Measurements from ENCODE around the gene BGN. TPM values are rescaled to one million over a fixed set of nuclear protein-coding genes. Genes with fewer than 3 reads are reported as not detected.

BGN gene
- total RNA-seq, 1 donor from 2014 or later = 0.98 TPM

- Mint-ChIP-seq H3K27ac (no peak overlapping the region), H3K36me3 (ENCODE audit: insufficient read depth) (peaks cover 1% of the 10 kb centered on the region), H3K4me3 (ENCODE audit: low read depth) (no peak overlapping the region), H3K9me3 (ENCODE audit: low read depth) (no peaks in the 10 kb centered on the region), H3K4me1 (ENCODE audit: low read depth) (no peaks in the 10 kb centered on the region), H3K27me3 (no peaks in the 10 kb centered on the region)
- DNase-seq (ENCODE audit: low spot score, unreplicated experiment) = no peak
- TF ChIP-seq CTCF (IDR thresholded peaks at IDR 0.05; ENCODE audit: unreplicated experiment) = no peak
Measured at GRCh38 chrX:153446950-153447580, 47.7 kb upstream of the BGN start.

GRCh38 chrX:153447581-153447960 is 47.2 kb upstream of the BGN start:
- TF ChIP-seq CTCF (IDR thresholded peaks at IDR 0.05; ENCODE audit: unreplicated experiment) = no peak
- Mint-ChIP-seq H3K9me3 (ENCODE audit: low read depth) (no peaks in the 10 kb centered on the region), H3K4me3 (ENCODE audit: low read depth) (no peak overlapping the region), H3K36me3 (ENCODE audit: insufficient read depth) (peaks cover 1% of the 10 kb centered on the region), H3K27me3 (no peaks in the 10 kb centered on the region), H3K27ac (no peak overlapping the region), H3K4me1 (ENCODE audit: low read depth) (no peaks in the 10 kb centered on the region)
- DNase-seq (ENCODE audit: low spot score, unreplicated experiment) = no peak

GRCh38 chrX:153448556-153449367 is 46.0 kb upstream of the BGN start:
- Mint-ChIP-seq H3K4me1 (ENCODE audit: low read depth) (no peaks in the 10 kb centered on the region), H3K4me3 (ENCODE audit: low read depth) (no peak overlapping the region), H3K27ac (no peak overlapping the region), H3K9me3 (ENCODE audit: low read depth) (no peaks in the 10 kb centered on the region), H3K27me3 (no peaks in the 10 kb centered on the region), H3K36me3 (ENCODE audit: insufficient read depth) (peaks cover 1% of the 10 kb centered on the region)
- TF ChIP-seq CTCF (IDR thresholded peaks at IDR 0.05; ENCODE audit: unreplicated experiment) = no peak
- no peak for DNase-seq (ENCODE audit: low spot score, unreplicated experiment)

GRCh38 chrX:153449368-153450113 is 45.2 kb upstream of the BGN start:
- no peak for TF ChIP-seq CTCF (IDR thresholded peaks at IDR 0.05; ENCODE audit: unreplicated experiment)
- H3K4me3 Mint-ChIP-seq (ENCODE audit: low read depth) = no peak overlapping the region
- no peaks in the 10 kb centered on the region for H3K27me3 Mint-ChIP-seq
- no peak for DNase-seq (ENCODE audit: low spot score, unreplicated experiment)
- peaks cover 1% of the 10 kb centered on the region for H3K36me3 Mint-ChIP-seq (ENCODE audit: insufficient read depth)
- H3K27ac Mint-ChIP-seq = no peak overlapping the region
- H3K4me1 Mint-ChIP-seq (ENCODE audit: low read depth) = no peaks in the 10 kb centered on the region
- no peaks in the 10 kb centered on the region for H3K9me3 Mint-ChIP-seq (ENCODE audit: low read depth)

Data from progenitor cell of endocrine pancreas (in vitro differentiated cells).